HG03558 (cell line): ENCODE measurements around the gene HRAS.
"Not testable (repeated sequence)": the region's sequence is repeated elsewhere in the genome, so short reads cannot be mapped to it uniquely, and the experiment has no call there.

ENCODE experiments used
- ATAC-seq: cut with Tn5 transposase; IDR thresholded peaks from one replicate; pipeline ENCODE4 v1.9.1; 2021; ENCODE audit warnings: moderate number of reproducible peaks; ENCODE audit not compliant: unreplicated experiment; ENCODE audit errors: extremely low read depth

The HRAS gene

GRCh38 chr11:535519-536454 lies at the start of gene HRAS:
HRAS (minus strand) TSS chr11:535576.
- ATAC-seq: peak; percentile 55

DNA sequence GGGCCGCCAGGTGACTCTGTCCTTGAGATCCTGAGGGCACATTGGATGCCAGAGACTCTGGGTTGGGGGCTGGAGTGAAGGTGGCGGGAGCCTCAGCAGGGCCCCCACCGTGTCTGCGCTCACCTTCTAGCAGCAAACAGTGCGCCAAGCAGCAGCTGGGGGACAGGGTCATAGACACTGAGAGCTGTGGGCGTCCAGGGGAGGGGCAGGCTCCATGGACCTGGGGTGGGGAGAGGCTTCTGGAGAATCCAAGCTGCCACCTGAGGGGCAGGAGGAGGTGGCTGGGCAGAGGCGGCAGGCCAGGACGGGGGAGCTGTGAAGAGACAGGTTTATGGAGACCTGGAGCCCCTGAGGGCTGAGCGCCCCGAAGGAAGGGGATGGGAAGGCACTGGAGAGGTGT lies 48.9 kb upstream of the HRAS start:
- ATAC-seq: no peak

DNA sequence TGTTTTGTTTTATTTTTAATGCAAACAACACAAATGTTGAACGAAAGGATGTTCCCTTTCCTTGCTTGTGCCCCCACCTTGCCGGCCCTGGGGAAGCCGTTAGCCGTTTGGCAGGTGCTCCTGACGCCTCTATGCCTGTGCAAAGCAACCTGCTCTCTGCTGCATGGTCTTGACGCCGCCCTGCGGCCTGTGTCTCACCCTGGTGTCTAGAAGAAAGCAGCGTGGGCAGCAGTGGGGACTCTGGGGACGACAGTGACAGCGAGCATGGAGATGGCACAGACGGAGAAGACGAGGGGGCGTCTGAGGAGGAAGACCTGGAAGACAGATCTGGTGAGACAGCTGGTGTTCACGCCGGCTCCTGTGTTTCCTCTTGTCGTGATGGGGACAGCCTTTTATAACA lies 46.4 kb upstream of the HRAS start:
- ATAC-seq: no peak

DNA sequence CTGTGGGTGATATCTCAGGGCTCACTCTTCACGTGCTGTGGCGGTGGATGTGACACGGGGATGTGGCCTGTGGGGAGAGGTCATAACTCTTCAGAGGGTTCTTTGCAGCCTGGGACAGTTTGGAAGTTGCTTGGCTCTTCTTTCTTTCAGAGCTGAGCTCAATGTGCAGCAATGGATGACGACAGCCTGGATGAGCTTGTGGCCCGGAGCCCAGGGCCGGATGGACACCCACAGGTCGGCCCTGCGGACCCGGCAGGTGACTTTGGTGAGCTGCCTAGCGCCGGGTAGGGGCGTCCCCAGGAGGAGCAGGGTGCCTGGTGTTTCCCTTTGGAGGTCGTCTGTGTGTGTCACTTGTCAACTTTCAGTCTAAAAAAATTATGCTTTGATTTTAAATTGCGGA lies 46.0 kb upstream of the HRAS start:
- no peak for ATAC-seq

- no peak for ATAC-seq
Observed at GRCh38 chr11:579830-580601, 44.6 kb upstream of the HRAS start.

GRCh38 chr11:578276-579035 lies 43.1 kb upstream of the HRAS start:
- no peak for ATAC-seq

GRCh38 chr11:577611-577894 lies 42.2 kb upstream of the HRAS start:
- ATAC-seq: no peak

DNA sequence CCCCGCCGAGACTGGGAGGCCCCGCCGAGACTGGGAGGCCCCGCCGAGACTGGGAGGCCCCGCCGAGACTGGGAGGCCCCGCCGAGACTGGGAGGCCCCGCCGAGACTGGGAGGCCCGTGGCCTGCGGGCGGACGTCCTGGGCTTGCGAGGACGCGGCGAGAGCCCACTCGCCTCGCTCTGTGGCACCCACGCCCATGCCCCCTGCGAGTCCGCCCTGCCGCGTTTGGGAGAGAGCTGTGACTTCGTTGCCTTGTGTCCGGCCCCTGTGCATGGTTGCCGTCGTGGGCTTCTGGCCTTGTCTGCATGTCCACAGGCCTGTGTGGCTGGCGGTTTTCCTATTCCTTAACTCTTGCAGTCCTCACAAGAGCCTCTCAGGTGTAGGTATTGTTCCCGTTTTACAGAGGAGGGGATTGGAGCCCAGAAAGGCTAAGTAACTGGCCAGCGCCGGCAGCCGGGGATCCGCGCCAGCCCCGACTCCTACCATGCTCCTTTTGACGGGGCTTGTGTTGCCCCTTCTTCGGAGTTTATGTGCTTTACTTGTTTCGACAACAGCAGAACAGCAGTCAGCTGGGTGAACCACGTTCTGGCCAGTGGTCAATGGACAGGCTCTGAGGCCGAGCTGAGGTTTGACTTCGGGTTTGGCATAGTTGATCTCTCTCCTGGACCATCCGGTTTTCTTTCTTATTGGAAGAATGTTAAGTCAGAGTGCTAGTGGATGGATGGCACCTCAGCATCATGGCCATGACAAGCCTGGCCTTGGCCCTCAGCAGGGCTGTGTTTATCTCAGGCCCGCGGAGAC lies 41.6 kb upstream of the HRAS start:
- no peak for ATAC-seq

GRCh38 chr11:575996-576768 lies 40.8 kb upstream of the HRAS start, which contains the start of gene PHRF1:
PHRF1 (plus strand) TSS chr11:576470; CDS start chr11:581513, 5,043 bp downstream.
- ATAC-seq: peak; percentile 55

GRCh38 chr11:575313-575995 lies 40.1 kb upstream of the HRAS start:
- no peak for ATAC-seq

GRCh38 chr11:574632-575312 lies 39.4 kb upstream of the HRAS start:
- no peak for ATAC-seq

GRCh38 chr11:574031-574570 lies 38.7 kb upstream of the HRAS start:
- ATAC-seq: not testable (repeated sequence)

- ATAC-seq: no peak
Observed at GRCh38 chr11:573146-573759, 37.9 kb upstream of the HRAS start.

GRCh38 chr11:571802-572185 lies 36.4 kb upstream of the HRAS start:
- ATAC-seq: no peak

GRCh38 chr11:569158-569885 lies 33.9 kb upstream of the HRAS start:
- ATAC-seq: no peak

DNA sequence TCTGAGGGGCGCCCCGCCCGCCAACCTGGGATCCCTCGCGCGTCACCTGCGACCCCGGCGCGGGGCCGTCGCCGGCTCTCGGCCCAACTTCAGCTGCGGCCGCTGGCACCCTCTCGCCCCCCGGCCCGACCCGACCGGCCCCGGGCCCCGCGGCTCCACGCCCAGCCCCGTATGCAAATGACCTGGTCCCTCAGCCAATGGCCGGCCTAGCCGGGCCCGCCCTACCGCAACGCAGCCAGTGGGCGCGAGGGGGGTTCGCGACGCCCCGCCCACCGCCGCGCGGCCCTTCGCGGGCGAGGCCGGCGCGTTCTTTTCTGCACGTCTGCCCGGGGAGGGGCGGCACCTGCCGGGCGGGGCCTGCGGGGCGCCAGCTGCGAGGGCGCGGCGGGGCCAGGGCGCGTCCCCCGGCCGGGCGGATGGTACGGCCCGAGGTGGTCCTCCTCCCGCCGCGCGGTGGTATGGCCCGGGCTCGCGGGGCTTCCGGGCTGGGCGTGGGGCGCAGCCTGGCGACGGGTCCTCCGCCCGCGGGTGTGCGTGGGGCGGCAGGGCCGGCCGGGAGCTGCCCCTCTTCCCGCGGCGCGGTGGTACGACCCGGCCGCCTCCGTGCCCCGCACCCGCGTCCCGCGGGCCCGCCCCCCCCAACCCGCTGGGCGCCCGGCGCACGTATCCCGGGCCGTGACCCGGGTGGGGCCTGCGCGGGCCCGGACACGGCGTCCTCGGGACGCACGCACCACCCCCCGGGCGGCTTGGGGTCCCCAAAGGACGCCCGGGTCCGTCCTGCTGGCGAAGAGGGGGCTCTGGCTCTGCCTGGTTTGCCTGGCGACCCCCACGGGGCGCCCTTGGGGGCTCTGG lies 33.2 kb upstream of the HRAS start:
- ATAC-seq: peak; percentile 70
